Type B pancreatic cell (in vitro differentiated cells): Measurements from ENCODE around the gene IPO9. TPM values are rescaled to one million over a fixed set of nuclear protein-coding genes. Genes with fewer than 3 reads are reported as not detected.

Experiments used
- DNase-seq: peaks from one replicate; pipeline ENCODE4 v3.0.0; 2021; ENCODE audit warnings: mixed read lengths; ENCODE audit not compliant: unreplicated experiment; ENCODE audit errors: extremely low spot score
- H3K27ac Mint-ChIP-seq: 2 replicates; pipeline ENCODE4 v1.8.0; 2021; ENCODE audit warnings: mild to moderate bottlenecking, mixed read lengths
- H3K27me3 Mint-ChIP-seq: 2 replicates; pipeline ENCODE4 v1.8.0; 2021; ENCODE audit warnings: mixed read lengths
- H3K36me3 Mint-ChIP-seq: 2 replicates; pipeline ENCODE4 v1.8.0; 2021; ENCODE audit warnings: mixed read lengths
- H3K4me1 Mint-ChIP-seq: one replicate; pipeline ENCODE4 v1.8.0; 2021; ENCODE audit warnings: mixed read lengths; ENCODE audit not compliant: unreplicated experiment
- H3K4me3 Mint-ChIP-seq: 2 replicates; pipeline ENCODE4 v1.8.0; 2021; ENCODE audit warnings: mild to moderate bottlenecking, mixed read lengths
- H3K9me3 Mint-ChIP-seq: 2 replicates; pipeline ENCODE4 v1.8.0; 2021; ENCODE audit warnings: mixed read lengths
- long read RNA-seq: library from polyadenylated mRNA; unstranded; transcript quantifications from one replicate; pipeline ENCODE4 v2.0.0, GENCODE V29; 2020
- total RNA-seq: library from RNA; stranded (reverse); gene quantifications from 2 replicates; pipeline ENCODE4 v1.2.1, GENCODE V29; 2021; ENCODE audit warnings: low replicate concordance
- TF ChIP-seq, protein P1 (sequence below): fragments of 200-600 bp; sonication (generic); conservative IDR thresholded peaks from 2 replicates; pipeline ENCODE4 v1.5.0; 2021; ENCODE audit warnings: antibody characterized with exemption, mild to moderate bottlenecking

The IPO9 gene
- total RNA-seq = 60.8 and 92.4 TPM in 2 replicates
- long read RNA-seq, full-length matches to known transcripts = 41 of 72 reads
- long read RNA-seq, partial matches to known transcripts = 18 of 72 reads
- long read RNA-seq, other reads (novel, unspliced or antisense) = 13 of 72 reads

DNA sequence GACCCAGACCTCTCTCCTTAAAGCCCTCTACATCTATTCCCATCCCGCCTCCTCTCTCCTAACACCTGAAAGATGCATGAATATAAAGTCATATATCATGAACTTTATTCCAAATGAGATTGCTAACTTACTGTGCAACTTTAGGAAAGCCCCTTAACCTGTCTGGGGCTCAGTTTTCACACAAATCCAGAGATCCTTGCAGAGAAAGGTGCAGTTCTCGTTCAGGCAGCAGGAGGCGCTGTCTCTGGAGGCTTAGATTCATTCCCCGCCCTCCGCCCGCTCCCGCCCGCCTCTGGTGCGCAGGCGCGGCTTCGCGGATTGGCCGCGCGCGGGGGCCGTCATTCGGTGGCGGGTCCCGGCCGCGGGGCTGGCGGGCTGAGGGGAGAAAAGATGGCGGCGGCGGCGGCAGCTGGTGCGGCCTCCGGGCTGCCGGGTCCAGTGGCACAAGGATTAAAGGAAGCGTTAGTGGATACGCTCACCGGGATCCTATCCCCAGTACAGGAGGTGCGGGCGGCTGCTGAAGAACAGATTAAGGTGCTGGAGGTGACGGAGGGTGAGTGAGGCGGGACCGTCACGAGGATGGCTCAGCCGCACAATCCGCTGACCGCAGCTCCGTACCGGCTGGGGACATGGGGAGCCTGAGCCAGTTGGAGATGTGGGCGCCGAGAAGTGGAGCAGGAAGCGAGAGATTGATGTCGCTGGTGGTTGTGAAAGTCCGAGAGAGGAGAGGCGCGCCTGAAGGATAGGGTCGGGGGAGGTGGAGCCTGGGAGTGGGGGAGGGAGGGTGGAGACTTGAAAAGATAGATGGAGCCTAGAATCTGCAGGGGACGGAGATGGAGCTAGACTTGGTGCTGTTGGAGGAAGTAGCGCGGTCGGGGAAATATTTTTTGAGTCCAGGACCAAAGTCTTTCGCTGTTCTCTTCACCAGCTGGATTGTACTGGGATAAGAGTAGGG lies at the start of gene IPO9:
TSS of gene IPO9 (plus strand) at position 338 of the 955 bp plus-strand sequence. CDS start at position 391, 53 bp downstream.
- Mint-ChIP-seq H3K4me3 (peak within 1 kb of the TSS; percentile 99), H3K4me1 (peaks cover 35% of the 10 kb centered on the region), H3K27me3 (no peaks in the 10 kb centered on the region), H3K9me3 (no peaks in the 10 kb centered on the region), H3K36me3 (no peaks in the 10 kb centered on the region), H3K27ac (peak within 1 kb of the TSS; percentile 94)
- DNase-seq = peak; percentile 97
- TF ChIP-seq, protein P1, sequence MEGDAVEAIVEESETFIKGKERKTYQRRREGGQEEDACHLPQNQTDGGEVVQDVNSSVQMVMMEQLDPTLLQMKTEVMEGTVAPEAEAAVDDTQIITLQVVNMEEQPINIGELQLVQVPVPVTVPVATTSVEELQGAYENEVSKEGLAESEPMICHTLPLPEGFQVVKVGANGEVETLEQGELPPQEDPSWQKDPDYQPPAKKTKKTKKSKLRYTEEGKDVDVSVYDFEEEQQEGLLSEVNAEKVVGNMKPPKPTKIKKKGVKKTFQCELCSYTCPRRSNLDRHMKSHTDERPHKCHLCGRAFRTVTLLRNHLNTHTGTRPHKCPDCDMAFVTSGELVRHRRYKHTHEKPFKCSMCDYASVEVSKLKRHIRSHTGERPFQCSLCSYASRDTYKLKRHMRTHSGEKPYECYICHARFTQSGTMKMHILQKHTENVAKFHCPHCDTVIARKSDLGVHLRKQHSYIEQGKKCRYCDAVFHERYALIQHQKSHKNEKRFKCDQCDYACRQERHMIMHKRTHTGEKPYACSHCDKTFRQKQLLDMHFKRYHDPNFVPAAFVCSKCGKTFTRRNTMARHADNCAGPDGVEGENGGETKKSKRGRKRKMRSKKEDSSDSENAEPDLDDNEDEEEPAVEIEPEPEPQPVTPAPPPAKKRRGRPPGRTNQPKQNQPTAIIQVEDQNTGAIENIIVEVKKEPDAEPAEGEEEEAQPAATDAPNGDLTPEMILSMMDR = peak; percentile 98

DNA sequence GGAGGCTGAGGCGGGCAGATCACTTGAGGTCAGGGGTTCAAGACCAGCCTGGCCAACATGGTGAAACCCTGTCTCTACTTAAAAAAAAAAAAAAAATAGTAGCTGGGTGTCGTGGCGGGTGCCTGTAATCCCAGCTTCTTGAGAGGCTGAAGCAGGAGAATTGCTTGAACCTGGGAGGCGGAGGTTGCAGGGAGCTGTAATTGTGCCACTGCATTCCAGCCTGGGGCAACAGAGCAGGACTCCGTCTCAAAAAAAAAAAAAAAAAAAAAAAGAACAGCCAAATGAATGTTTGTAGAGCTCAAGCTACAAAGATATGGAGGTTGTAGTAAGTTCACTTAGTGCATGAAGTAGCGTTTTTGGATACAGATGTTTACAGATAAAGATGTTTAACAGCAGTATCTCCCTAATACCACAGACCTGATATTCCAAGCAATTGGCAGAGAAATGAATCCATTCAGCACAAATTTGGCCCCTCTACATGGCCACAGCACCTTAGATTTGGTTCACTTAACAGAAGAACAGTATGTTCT lies 49.5 kb upstream of the IPO9 start:
- peaks cover 38% of the 10 kb centered on the region for H3K36me3 Mint-ChIP-seq

DNA sequence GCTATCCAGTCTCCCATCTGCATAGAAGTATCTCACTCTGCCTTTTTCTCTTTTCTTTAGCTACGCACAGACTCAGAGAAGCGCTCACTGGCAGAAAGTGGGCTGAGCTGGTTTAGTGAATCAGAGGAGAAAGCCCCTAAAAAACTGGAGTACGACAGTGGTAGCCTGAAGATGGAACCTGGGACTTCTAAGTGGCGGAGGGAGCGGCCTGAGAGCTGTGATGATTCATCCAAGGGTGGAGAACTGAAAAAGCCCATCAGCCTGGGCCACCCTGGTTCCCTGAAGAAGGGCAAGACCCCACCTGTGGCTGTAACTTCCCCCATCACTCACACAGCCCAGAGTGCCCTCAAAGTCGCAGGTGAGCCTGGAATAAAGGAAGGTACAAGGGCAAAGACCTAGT lies 48.0 kb upstream of the IPO9 start:
- TF ChIP-seq, protein P1 = no peak
- Mint-ChIP-seq H3K27me3 (no peaks in the 10 kb centered on the region), H3K9me3 (no peaks in the 10 kb centered on the region), H3K4me1 (peaks cover 18% of the 10 kb centered on the region), H3K27ac (no peak overlapping the region), H3K36me3 (peaks cover 36% of the 10 kb centered on the region), H3K4me3 (no peak overlapping the region)
- no peak for DNase-seq

More for the DNA sequence above, 49.5 kb upstream of the IPO9 start:
- Mint-ChIP-seq H3K4me3 (peak overlapping the region; percentile 12), H3K27ac (no peak overlapping the region), H3K4me1 (peaks cover 18% of the 10 kb centered on the region), H3K27me3 (no peaks in the 10 kb centered on the region), H3K9me3 (no peaks in the 10 kb centered on the region)
- DNase-seq = no peak
- TF ChIP-seq, protein P1 = no peak

DNA sequence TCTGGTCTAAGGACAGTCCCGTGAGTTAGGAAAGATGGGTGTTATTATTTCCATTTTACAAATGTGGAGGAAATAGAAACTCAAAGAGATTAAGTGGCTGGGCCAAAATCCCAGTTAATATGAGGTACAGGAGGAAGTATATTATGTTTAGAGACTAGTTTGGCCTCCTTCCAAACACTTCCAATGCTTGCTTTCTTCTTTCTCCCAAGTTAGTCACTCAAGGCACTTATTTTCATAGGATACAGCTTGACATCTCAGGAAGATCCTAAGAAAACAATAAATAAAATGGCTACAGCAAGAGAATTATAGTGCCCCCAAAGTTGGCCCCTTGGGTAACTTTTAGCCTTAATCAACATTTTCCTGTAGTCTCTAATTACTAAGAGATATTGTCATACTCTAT lies 47.5 kb upstream of the IPO9 start:
- DNase-seq = no peak
- Mint-ChIP-seq H3K27me3 (no peaks in the 10 kb centered on the region), H3K9me3 (no peaks in the 10 kb centered on the region), H3K36me3 (peaks cover 39% of the 10 kb centered on the region), H3K27ac (no peak overlapping the region), H3K4me3 (no peak overlapping the region), H3K4me1 (peaks cover 18% of the 10 kb centered on the region)
- TF ChIP-seq, protein P1 = no peak

DNA sequence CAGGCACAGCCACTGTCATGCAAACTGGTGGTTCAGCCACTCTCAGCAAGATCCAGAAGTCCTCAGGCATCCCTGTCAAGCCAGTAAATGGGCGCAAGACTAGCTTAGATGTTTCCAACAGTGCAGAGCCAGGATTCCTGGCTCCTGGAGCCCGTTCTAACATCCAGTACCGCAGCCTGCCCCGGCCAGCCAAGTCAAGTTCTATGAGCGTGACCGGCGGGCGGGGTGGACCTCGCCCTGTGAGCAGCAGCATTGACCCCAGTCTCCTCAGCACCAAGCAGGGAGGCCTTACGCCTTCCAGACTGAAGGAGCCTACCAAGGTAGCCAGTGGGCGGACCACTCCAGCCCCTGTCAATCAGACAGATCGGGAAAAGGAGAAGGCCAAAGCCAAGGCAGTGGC lies 46.6 kb upstream of the IPO9 start:
- Mint-ChIP-seq H3K9me3 (no peaks in the 10 kb centered on the region), H3K36me3 (peaks cover 48% of the 10 kb centered on the region), H3K27me3 (no peaks in the 10 kb centered on the region), H3K4me1 (peaks cover 18% of the 10 kb centered on the region), H3K4me3 (no peak overlapping the region), H3K27ac (no peak overlapping the region)
- TF ChIP-seq, protein P1 = no peak
- DNase-seq = no peak
